Common myeloid progenitor, CD34-positive (primary cell): Measurements from ENCODE around the gene PDE4C.

Source experiments
- CTCF ChIA-PET: fragments of 350-600 bp; sonication (Branson Sonifier 250); formaldehyde crosslinking; loops from one replicate; lab custom pipeline; 2021; ENCODE audit warnings: antibody characterized with exemption; lab: Charles Lee
- POLR2A ChIA-PET: fragments of 350-600 bp; sonication (Branson Sonifier 250); formaldehyde crosslinking; loops from one replicate; lab custom pipeline; 2021; ENCODE audit warnings: antibody characterized with exemption; lab: Charles Lee
- DNase-seq, 3 donors: peaks; one replicate each; pipeline versions ENCODE4 v3.0.0 to v3.0.0-alpha.2; 2013
- H3K27ac ChIP-seq, 2 experiments: 1 replicate in 1 of 2; 2 replicates in 1 of 2; pipeline ENCODE4 v1.7.0; 2013; ENCODE audit warnings: inconsistent platforms in 2 of 2, low read length in 2 of 2, mild to moderate bottlenecking in 2 of 2, low read depth in 1 of 2, moderate library complexity in 1 of 2; ENCODE audit not compliant: severe bottlenecking in 2 of 2, insufficient read depth in 1 of 2, poor library complexity in 1 of 2
- H3K27me3 ChIP-seq, 5 experiments: replicated peaks in 2 of 5; 1 replicate in 3 of 5; 2 replicates in 2 of 5; pipeline versions ENCODE4 v1.6.1 to v1.7.0; 2013; ENCODE audit warnings: low read length in 4 of 5, mild to moderate bottlenecking in 2 of 5, moderate library complexity in 2 of 5, inconsistent platforms in 1 of 5; ENCODE audit not compliant: insufficient read depth in 5 of 5, control insufficient read depth in 4 of 5
- H3K36me3 ChIP-seq, 4 experiments: 1 replicate in 2 of 4; 2 replicates in 2 of 4; pipeline versions ENCODE4 v1.6.1 to v1.7.0; 2013; ENCODE audit warnings: low read length in 3 of 4, control low read depth in 1 of 4, mild to moderate bottlenecking in 1 of 4; ENCODE audit not compliant: control insufficient read depth in 4 of 4, insufficient read depth in 4 of 4
- H3K4me1 ChIP-seq, 4 experiments: 1 replicate in 3 of 4; 2 replicates in 1 of 4; pipeline versions ENCODE4 v1.6.1 to v1.7.1; 2013; ENCODE audit warnings: low read length in 3 of 4, mild to moderate bottlenecking in 3 of 4, control low read depth in 1 of 4, inconsistent platforms in 1 of 4, moderate library complexity in 1 of 4; ENCODE audit not compliant: control insufficient read depth in 4 of 4, insufficient read depth in 4 of 4; ENCODE audit errors: control extremely low read depth in 1 of 4
- H3K4me3 ChIP-seq, 7 experiments: 1 replicate in 4 of 7; 2 replicates in 3 of 7; pipeline versions ENCODE4 v1.5.1 to v1.7.0; 2013; ENCODE audit warnings: mild to moderate bottlenecking in 7 of 7, low read length in 6 of 7, moderate library complexity in 6 of 7, inconsistent platforms in 2 of 7, low read depth in 2 of 7, control low read depth in 1 of 7; ENCODE audit not compliant: insufficient read depth in 4 of 7, control insufficient read depth in 1 of 7; ENCODE audit errors: extremely low read depth in 1 of 7
- H3K9me3 ChIP-seq, 5 experiments: 1 replicate in 4 of 5; 2 replicates in 1 of 5; pipeline versions ENCODE4 v1.6.1 to v1.7.1; 2013; ENCODE audit warnings: low read length in 4 of 5, mild to moderate bottlenecking in 2 of 5, inconsistent platforms in 1 of 5, low read depth in 1 of 5, moderate library complexity in 1 of 5; ENCODE audit not compliant: control insufficient read depth in 4 of 5, insufficient read depth in 2 of 5; ENCODE audit errors: control extremely low read depth in 1 of 5
- WGBS: methylation state at CpG from one replicate; pipeline ENCODE4 v1.1.5; 2013; ENCODE audit not compliant: insufficient coverage; 5-methylcytosine and 5-hydroxymethylcytosine counted together

Gene PDE4C

GRCh38 chr19:18179957-18180356 lies 46.3 kb downstream of the PDE4C start:
- Histone ChIP-seq H3K27ac (no peak overlapping the region), H3K4me3 (no peak overlapping the region), H3K27me3 (no peaks in the 10 kb centered on the region), H3K4me1 (peaks cover 0 to 23% (median 11%) of the 10 kb centered on the region in 4 experiments), H3K36me3 (peaks cover 0 to 7% (median 0%) of the 10 kb centered on the region in 4 experiments), H3K9me3 (no peaks in the 10 kb centered on the region)
- POLR2A ChIA-PET, result no interaction called here
- CTCF ChIA-PET, result interaction anchor here (4.2 kb wide), 1 partner anchor 12 kb away, joined by 21 read pairs; the partner anchor contains the start of gene MPV17L2
- DNase-seq, result peak in 2 of 3 donors; percentile 61 to 65
- WGBS, result 83% methylated on average over 1 of the region's 5 CpGs

GRCh38 chr19:18176367-18177310 lies 49.6 kb downstream of the PDE4C start:
- ChIA-PET POLR2A (interaction anchor here (0.6 kb wide), 1 partner anchor 80 kb away, joined by 5 read pairs; no protein-coding TSS in a partner anchor), CTCF (interaction anchor here (1.1 to 4.5 kb wide), 7 partner anchors 8 to 74 kb away, joined by 3 to 18 read pairs (median 3); no protein-coding TSS in a partner anchor)
- Histone ChIP-seq H3K4me1 (peaks cover 0 to 50% (median 34%) of the 10 kb centered on the region in 4 experiments), H3K4me3 (no peak overlapping the region), H3K27ac (no peak overlapping the region), H3K9me3 (no peaks in the 10 kb centered on the region), H3K36me3 (peaks cover 0 to 10% (median under 1%) of the 10 kb centered on the region in 4 experiments), H3K27me3 (peaks cover 0 to 3% (median 0%) of the 10 kb centered on the region in 5 experiments)
- no peak for DNase-seq
- WGBS, result 99% methylated on average over 11 of the region's 19 CpGs

- DNase-seq, result no peak
- H3K27ac ChIP-seq, result no peak overlapping the region
- H3K9me3 ChIP-seq, result no peaks in the 10 kb centered on the region
- 81% methylated on average over 7 of the region's 11 CpGs for WGBS
- peaks cover 0 to 13% (median 4%) of the 10 kb centered on the region in 4 experiments for H3K36me3 ChIP-seq
- CTCF ChIA-PET, result interaction anchor here (0.6 to 4.5 kb wide), 6 partner anchors 11 to 86 kb away, joined by 3 to 18 read pairs (median 3); partner anchors contain the start of gene PIK3R2
- peaks cover 0 to 3% (median 0%) of the 10 kb centered on the region in 5 experiments for H3K27me3 ChIP-seq
- H3K4me1 ChIP-seq, result peaks cover 0 to 45% (median 24%) of the 10 kb centered on the region in 4 experiments
- H3K4me3 ChIP-seq, result peak overlapping the region in 2 of 7 experiments; percentile 10 to 26
- POLR2A ChIA-PET, result no interaction called here
Measured at GRCh38 chr19:18174983-18175382, 51.3 kb downstream of the PDE4C start.
